HPDE6-E6E7 (cell line): ENCODE measurements around the gene FANK1.
"Not testable (repeated sequence)": the region's sequence is repeated elsewhere in the genome, so short reads cannot be mapped to it uniquely, and the experiment has no call there.

ENCODE experiments used
- DNase-seq: peaks from one replicate; pipeline ENCODE4 v3.0.0; 2011; ENCODE audit warnings: missing footprints; ENCODE audit errors: extremely low spot score

Gene FANK1

DNA sequence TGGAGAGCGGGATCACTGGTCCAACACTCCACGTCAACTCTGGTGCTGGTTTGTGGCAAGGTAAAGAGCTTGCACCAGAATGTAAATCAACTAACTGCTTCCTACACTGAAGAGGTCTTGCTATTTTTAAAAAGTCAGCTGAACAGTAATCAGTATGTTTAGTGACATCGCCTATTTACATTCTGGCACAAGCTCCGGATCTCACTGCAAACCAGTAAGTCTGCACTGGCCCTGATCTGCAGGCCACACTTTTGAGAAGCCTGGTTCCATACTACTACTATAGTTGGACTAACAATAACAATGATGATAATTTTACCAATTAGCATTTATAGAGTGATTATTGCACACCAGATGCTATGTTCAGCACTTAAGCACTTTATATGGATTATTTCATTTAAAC, 6.9 kb upstream of the FANK1 start:
- not testable (repeated sequence) for DNase-seq

DNA sequence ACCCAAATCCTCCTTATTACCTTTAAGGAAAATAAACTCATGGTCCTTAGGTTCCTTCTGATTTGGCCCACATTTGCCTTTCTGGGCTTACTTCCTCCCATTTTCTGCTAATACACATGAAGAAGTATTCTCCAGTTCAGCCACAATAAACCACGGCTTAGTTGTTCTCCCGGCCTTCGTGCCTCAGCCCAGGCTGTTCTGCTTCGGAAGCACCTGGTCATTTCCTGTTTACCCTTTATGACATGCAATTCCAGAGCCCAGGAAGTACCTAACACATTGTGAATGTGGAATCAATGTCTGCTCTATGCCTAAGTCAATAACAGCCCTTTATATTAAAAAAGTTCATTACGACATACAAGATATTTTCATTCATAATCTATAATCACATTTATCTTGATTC, 4.0 kb upstream of the FANK1 start:
- DNase-seq, result not testable (repeated sequence)

- DNase-seq, result not testable (repeated sequence)
Observed at GRCh38 chr10:125894176-125894575, 2.2 kb upstream of the FANK1 start.

GRCh38 chr10:125895130-125896087, 955 bp upstream of the FANK1 start:
- not testable (repeated sequence) for DNase-seq

DNA sequence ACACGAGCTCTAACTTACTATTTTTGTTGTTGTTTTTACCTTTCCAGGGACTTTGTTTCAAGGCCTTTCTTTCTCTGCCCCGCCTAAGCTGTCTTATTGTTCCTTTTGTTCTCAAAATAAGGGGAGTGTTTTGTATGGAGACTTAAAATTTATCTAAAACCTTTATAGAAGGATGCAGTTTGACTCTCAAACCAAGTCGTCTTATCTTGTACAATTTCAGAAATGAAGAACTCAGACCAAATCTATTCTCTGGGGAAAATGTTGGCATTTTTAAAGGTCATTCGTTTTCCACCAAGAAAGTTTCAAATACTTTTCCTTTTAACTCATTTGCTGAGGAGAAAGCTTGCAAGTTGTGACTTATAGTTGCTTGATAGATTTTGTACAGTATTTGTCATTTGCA, 953 bp downstream of the FANK1 start:
- not testable (repeated sequence) for DNase-seq

GRCh38 chr10:125900963-125901362, 4.6 kb downstream of the FANK1 start:
- not testable (repeated sequence) for DNase-seq

DNA sequence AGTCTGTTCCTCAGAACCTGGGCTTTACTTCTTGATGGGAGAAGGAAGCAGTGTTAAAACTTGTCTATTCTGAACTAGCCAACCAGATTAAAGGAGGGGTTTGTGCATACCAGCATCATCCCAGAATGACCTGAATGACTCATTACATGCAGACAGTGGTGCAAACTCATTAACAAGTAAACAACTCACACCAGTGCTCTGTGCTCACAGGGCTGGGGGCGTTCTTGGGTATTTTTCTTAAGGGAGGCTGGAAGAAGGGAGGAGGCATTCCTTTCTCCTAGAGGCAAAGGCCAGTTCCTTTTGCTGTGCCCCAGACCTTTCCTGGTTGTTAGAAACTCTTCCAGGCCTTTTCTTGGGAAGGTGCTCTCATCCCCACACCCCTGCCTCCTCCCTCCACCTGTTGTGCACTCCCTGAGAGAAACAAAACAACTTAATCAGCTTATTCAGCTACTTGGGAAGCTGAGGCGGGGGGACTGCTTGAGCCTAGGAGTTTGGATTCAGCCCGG, 6.8 kb downstream of the FANK1 start:
- not testable (repeated sequence) for DNase-seq

DNA sequence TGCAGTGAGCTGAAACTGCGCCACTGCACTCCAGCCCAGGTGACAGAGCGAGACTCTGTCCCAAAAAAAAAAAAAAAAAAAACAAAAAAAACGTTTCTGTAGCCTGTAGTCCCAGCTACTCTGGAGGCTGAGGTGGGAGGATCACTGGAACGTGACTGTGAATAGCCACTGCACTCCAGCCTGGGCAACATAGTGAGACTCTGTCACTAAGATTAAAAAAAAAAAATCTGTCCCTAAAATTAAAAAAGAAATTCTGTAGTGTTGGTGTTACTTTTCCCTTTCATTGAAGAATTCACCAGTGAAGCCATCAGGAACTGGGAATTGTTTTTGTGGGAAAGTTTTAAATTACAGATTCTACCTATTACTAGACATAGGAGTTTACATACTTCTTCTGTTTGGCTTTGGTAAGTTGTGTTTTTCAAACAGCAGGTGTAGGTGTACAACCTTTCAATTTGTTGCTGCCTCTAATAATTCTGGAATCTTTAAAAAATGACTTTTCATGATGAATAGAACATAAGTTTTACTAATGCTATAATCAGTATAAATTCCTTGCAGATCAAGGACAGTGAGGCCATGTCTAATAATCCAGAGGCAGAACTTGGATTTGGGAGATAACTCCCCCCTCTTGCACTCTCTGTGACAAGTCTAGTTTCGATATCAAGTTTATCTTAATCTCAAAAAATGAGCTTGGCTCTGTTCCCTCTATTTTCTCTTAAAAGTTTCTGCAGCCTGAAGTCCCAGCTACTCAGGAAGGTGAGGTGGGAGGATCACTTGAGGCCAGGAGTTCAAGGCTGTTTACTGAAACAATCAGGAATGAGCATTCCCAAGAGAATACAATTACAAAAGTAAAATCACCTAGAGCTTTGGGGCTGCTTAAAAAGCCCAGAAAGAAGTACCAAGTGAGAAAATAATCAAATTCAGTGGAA, 9.0 kb downstream of the FANK1 start:
- not testable (repeated sequence) for DNase-seq

GRCh38 chr10:125907598-125907997, 11.2 kb downstream of the FANK1 start:
- DNase-seq, result not testable (repeated sequence)

DNA sequence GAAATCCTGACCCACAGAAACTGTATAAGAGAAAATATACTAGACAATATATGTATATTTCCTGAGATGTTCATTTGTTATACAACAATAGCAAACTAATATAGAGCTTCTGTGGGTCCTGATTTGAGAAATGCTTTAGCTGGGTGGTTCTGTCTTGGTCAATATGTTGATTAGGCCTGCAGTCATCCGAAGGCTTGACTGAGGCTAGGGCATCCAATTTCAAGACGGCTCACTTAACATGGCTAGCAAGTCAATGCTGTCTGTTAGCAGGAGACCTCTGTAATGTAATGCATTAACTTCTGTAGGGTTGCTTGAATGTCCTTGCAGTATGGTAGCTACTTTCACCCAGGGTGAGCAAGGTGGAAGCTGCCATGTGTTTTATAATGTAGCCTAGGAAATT, 12.4 kb downstream of the FANK1 start:
- not testable (repeated sequence) for DNase-seq

GRCh38 chr10:125909491-125909890, 13.1 kb downstream of the FANK1 start:
- not testable (repeated sequence) for DNase-seq

DNA sequence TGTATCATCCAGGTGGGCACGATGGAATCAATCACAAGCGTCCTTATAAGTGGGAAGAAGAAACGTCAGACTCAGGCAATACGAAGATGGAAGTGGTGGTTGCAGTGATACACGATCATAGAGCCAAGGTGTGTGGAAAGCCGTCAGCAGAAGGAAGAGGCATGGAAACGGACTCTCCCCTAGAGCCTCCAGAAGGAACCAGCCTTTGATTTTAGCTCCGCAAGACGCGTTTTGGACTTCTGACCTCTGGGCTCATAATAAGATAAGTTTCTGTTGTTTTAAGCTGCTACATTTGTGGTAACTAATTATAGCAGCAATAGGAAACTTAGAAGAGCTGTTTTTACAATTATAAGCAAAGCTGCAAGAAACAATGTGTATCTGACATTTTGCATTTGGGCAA, 14.8 kb downstream of the FANK1 start:
- no peak for DNase-seq

DNA sequence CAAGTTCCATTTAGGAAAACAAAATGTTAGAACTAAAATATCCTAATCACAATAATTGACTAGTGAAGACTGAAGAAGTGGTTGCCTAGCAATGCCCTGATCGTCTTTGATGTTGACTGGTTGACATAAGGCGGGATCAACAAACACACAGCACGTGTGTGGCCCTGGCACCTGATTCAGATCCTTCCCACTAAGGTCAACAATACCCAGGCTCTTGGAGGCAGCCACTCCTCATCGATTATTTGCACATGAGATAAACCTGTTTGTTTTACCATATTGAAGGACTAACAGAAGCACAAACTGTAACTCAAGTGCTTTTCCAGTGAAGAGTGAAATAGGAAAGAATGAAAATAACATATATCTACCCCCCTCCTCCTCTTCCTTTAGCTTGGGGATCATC, 15.6 kb downstream of the FANK1 start:
- no peak for DNase-seq

GRCh38 chr10:125913277-125913676, 16.9 kb downstream of the FANK1 start:
- not testable (repeated sequence) for DNase-seq

DNA sequence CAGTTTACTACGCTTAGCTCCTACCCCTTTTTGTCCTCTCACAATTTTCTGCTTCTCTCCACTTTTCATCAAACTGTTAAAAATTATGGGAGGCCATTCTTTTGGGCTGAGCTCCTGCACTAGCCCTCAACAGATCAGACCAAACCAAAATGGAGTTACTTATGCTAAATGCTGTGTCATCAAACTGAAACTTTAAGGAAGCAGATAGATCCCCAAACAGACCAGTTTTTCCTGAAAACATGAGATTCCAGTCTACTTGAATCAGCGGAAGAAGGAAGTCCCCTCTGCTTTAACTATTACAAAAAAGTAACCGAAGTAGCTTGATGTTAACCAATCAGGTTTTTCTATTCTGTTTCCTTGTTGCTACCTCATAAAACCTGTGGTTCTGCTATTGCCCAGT, 20.6 kb downstream of the FANK1 start:
- DNase-seq, result no peak

GRCh38 chr10:125917704-125918361, 21.5 kb downstream of the FANK1 start:
- not testable (repeated sequence) for DNase-seq

- DNase-seq, result not testable (repeated sequence)
Observed at GRCh38 chr10:125921643-125922306, 25.4 kb downstream of the FANK1 start.

- DNase-seq, result no peak
Observed at GRCh38 chr10:125925262-125925834, 29.0 kb downstream of the FANK1 start.

GRCh38 chr10:125926247-125926646, 29.9 kb downstream of the FANK1 start:
- DNase-seq, result no peak

DNA sequence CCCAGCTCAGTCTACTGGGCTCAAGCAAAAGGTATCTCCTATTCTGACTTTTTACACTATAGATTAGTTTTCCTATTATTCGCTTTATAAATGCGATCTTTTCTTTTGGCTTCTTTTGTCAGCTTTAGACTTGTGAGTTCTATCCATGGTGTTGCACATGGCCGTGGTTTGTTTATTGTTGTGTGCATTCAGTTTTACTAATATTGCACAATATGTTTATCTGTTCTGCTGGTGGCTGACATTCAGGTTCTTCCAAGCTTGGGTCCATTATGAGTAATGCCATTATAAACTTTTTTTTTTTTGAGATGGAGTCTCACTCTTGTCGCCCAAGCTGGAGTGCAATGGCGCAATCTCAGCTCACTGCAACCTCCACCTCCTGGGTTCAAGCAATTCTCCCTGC, 30.9 kb downstream of the FANK1 start:
- not testable (repeated sequence) for DNase-seq
